HepG2 (cell line): Measurements from ENCODE around the gene SENP5. TPM values are rescaled to one million over a fixed set of nuclear protein-coding genes. Genes with fewer than 3 reads are reported as not detected.
A peak's percentile ranks its signal among the peaks of the same experiment; 100 is the strongest.

Experiments
- AHR ChIP-seq: IDR thresholded peaks from 2 replicates; pipeline ENCODE4 v1.6.1; 2018; ENCODE audit warnings: missing genetic modification reagents, missing compliant biosample characterization
- ARID5B ChIP-seq: IDR thresholded peaks from 2 replicates; pipeline ENCODE4 v1.4.0; 2020; ENCODE audit warnings: mild to moderate bottlenecking, missing genetic modification reagents
- CREB1 ChIP-seq, 2 experiments: fragments of 450-650 bp in 1 of 2; IDR thresholded peaks; 2 replicates each; pipeline ENCODE4 v1.6.1; 2016 to 2017; ENCODE audit warnings: control low read depth in 1 of 2, mild to moderate bottlenecking in 1 of 2, missing compliant biosample characterization in 1 of 2, missing genetic modification characterization in 1 of 2
- DPF2 ChIP-seq: sonication (generic); formaldehyde crosslinking; IDR thresholded peaks from 2 replicates; pipeline ENCODE4 v1.4.0; 2020; ENCODE audit warnings: mild to moderate bottlenecking, low read depth, missing genetic modification reagents, borderline replicate concordance
- ETV5 ChIP-seq: IDR thresholded peaks from 2 replicates; pipeline ENCODE4 v1.6.1; 2018; ENCODE audit warnings: missing biosample characterization, missing genetic modification reagents, inconsistent platforms, borderline replicate concordance
- MTERF4 ChIP-seq: sonication (generic); formaldehyde crosslinking; IDR thresholded peaks from 2 replicates; pipeline ENCODE4 v1.8.0; 2023; ENCODE audit warnings: mild to moderate bottlenecking, missing genetic modification reagents
- NPAS2 ChIP-seq: sonication (generic); formaldehyde crosslinking; IDR thresholded peaks from 2 replicates; pipeline ENCODE4 v1.8.0; 2022; ENCODE audit warnings: mild to moderate bottlenecking, missing genetic modification reagents, borderline replicate concordance
- NR1H2 ChIP-seq: sonication (generic); formaldehyde crosslinking; IDR thresholded peaks from 2 replicates; pipeline ENCODE4 v1.8.1; 2022; ENCODE audit warnings: low read depth, missing genetic modification reagents, borderline replicate concordance
- REPIN1 ChIP-seq: sonication (generic); formaldehyde crosslinking; IDR thresholded peaks from 2 replicates; pipeline ENCODE4 v1.8.0; 2022; ENCODE audit warnings: missing genetic modification reagents, low read depth, mild to moderate bottlenecking, borderline replicate concordance
- RXRB ChIP-seq: IDR thresholded peaks from 2 replicates; pipeline ENCODE4 v1.6.1; 2016; ENCODE audit warnings: borderline replicate concordance, missing genetic modification reagents, missing compliant biosample characterization
- ZBTB14 ChIP-seq: sonication (generic); formaldehyde crosslinking; IDR thresholded peaks from 2 replicates; pipeline ENCODE4 v1.4.0; 2020; ENCODE audit warnings: missing genetic modification reagents
- ZMAT5 ChIP-seq: sonication (generic); formaldehyde crosslinking; IDR thresholded peaks from 2 replicates; pipeline ENCODE4 v1.5.0; 2020; ENCODE audit warnings: mild to moderate bottlenecking, low read depth, missing genetic modification reagents, borderline replicate concordance
- ZNF282 ChIP-seq: fragments of 450-650 bp; IDR thresholded peaks from 2 replicates; pipeline ENCODE4 v1.6.1; 2018; ENCODE audit not compliant: partially characterized antibody
- ZNF589 ChIP-seq: sonication (generic); formaldehyde crosslinking; conservative IDR thresholded peaks from 2 replicates; pipeline ENCODE4 v1.8.0; 2022; ENCODE audit warnings: mild to moderate bottlenecking, moderate library complexity, missing genetic modification reagents
- ZNF782 ChIP-seq: sonication (generic); formaldehyde crosslinking; IDR thresholded peaks from 2 replicates; pipeline ENCODE4 v1.4.0; 2020; ENCODE audit warnings: missing genetic modification reagents, mild to moderate bottlenecking, borderline replicate concordance
- polyA plus RNA-seq, 8 experiments: library from polyadenylated mRNA; depleted of rRNA in 3 of 8; stranded (reverse) in 7 of 8; unstranded in 1 of 8; fragments of >200 nt; fragmentation: Illumina TruSeq in 4 of 8; extraction: Trizol in 4 of 8; gene quantifications; 2 replicates each; pipeline versions ENCODE4 v1.2.1 to v1.2.3, GENCODE V29; 2011 to 2016; ENCODE audit warnings: low read depth in 4 of 8, missing spikeins in 1 of 8, mixed read lengths in 1 of 8; ENCODE audit not compliant: insufficient read depth in 1 of 8
- total RNA-seq, 5 experiments: library from RNA; depleted of rRNA; stranded (reverse); fragments of >200 nt; fragmentation: Illumina TruSeq; extraction: Trizol; gene quantifications; 2 replicates each; pipeline ENCODE4 v1.2.3, GENCODE V29; 2016; ENCODE audit warnings: low read depth in 1 of 5

Gene SENP5
- total and polyA plus RNA-seq, 2 of the 13 experiments (the other 11 are each of a cell fraction or from before 2014, with no cell fraction given) = 17.6 to 30.9 TPM

- peak; percentile 84 for TF ChIP-seq ETV5 (CRISPR knock-in tag)
- TF ChIP-seq ZNF282 = no peak
- peak; percentile 99 for TF ChIP-seq CREB1 (IDR thresholded peaks at IDR 0.05)
- TF ChIP-seq CREB1 (CRISPR knock-in tag; IDR thresholded peaks at IDR 0.05) = peak; percentile 98
- no peak for TF ChIP-seq NPAS2 (CRISPR knock-in tag)
- TF ChIP-seq ZMAT5 (CRISPR knock-in tag) = 0 out of 2 replicates have a peak, but pooled peaks have one; percentile 46
- peak; percentile 76 for TF ChIP-seq ARID5B (CRISPR knock-in tag)
- no peak for TF ChIP-seq NR1H2 (CRISPR knock-in tag)
- TF ChIP-seq ZNF782 (CRISPR knock-in tag) = peak; percentile 75
- TF ChIP-seq RXRB (CRISPR knock-in tag) = peak; percentile 80
- TF ChIP-seq MTERF4 (CRISPR knock-in tag) = peak; percentile 91
- TF ChIP-seq DPF2 = no peak
- peak; percentile 54; the same call in 1 of the 2 replicates for TF ChIP-seq ZBTB14 (CRISPR knock-in tag)
- peak; percentile 95 for TF ChIP-seq REPIN1
- TF ChIP-seq ZNF589 = peak; percentile 84
- peak; percentile 33; the same call in 1 of the 2 replicates for TF ChIP-seq AHR (CRISPR knock-in tag)
Measured at GRCh38 chr3:196942226-196942914, 74.7 kb downstream of the SENP5 start, which contains the start of gene NCBP2 (continued).
